Lower leg skin (tissue), 4 donors: ENCODE data around the gene CKB. TPM values are rescaled to one million over a fixed set of nuclear protein-coding genes. Genes with fewer than 3 reads are reported as not detected.

Experiments used
- DNase-seq, 2 donors: peaks; one replicate each; pipeline ENCODE4 v3.0.0-alpha.2; 2019; ENCODE audit warnings: low spot score in 2 of 2
- H3K4me3 ChIP-seq: fragments of 200-600 bp; sonication (generic); 2 replicates; pipeline ENCODE4 v1.5.1; 2017; ENCODE audit warnings: mild to moderate bottlenecking, low read depth; ENCODE audit not compliant: poor library complexity, severe bottlenecking
- CTCF ChIP-seq, 3 donors: fragments of 450-650 bp; IDR thresholded peaks; one replicate each; pipeline ENCODE4 v1.5.1; 2016; ENCODE audit warnings: antibody characterized with exemption in 3 of 3, mild to moderate bottlenecking in 3 of 3, moderate library complexity in 2 of 3
- POLR2A ChIP-seq, 2 donors: fragments of 450-650 bp; IDR thresholded peaks; one replicate each; pipeline ENCODE4 v1.6.1; 2016 to 2017; ENCODE audit warnings: antibody characterized with exemption in 2 of 2, mild to moderate bottlenecking in 1 of 2, moderate library complexity in 1 of 2
- WGBS, 2 donors: methylation state at CpG; one replicate each; pipeline ENCODE4 v1.1.5; 2018; 5-methylcytosine and 5-hydroxymethylcytosine counted together
- intact Hi-C: fragments of 100-400 bp; cut with DNase I; formaldehyde crosslinking; loops from one replicate; pipeline ENCODE4 v1.15.0; 2023; ENCODE audit warnings: low total_unique reads
- total RNA-seq, 4 donors: library from RNA; depleted of rRNA; stranded (reverse); fragments of >200 nt; gene quantifications; one replicate each; pipeline ENCODE4 v1.1.0, GENCODE V29; 2016

The CKB gene
- total RNA-seq, 4 donors from 2014 or later = 168 to 236 (median 214) TPM

DNA sequence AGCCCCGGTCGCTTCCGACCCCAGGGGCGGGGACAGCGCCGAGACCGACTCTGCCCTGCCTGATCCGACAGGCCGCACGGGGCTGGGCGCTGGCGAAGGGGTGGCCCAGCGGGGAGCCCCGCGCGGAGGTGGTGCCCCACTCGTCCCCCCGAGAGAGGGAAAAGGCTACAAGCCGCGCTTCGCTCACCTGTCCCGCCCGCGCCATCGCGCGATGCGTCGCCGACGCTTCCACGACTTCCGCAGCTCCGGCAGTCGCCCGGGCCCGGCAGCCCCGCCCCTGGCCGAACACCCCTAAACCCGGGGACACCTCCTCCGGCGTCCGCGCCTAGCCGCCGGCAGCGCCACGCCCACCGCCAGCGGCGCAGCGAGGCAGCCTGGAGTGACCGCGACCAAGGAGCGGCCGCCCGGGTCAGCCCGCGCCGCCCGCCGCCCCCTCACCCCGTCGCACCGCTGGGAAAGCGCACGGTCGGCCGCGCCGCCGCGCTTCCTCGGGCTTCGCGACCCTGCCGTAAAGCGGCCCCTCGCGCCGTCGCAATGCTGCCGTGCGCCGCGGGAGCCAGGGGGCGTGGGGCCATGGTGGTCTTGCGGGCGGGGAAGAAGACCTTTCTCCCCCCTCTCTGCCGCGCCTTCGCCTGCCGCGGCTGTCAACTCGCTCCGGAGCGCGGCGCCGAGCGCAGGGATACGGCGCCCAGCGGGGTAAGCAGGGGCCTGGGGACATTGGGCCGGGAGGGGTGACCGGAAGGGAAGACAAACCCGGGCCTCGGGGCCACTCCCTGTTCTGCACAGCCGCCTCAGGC is 40.0 kb upstream of the CKB start, which contains the start of the genes BAG5 and COA8:
Gene BAG5, minus strand, starts transcription at position 229 of the 797 bp plus-strand sequence. CDS start 1,493 bp downstream, outside the sequence.
Gene COA8, plus strand, starts transcription at position 532 of the 797 bp plus-strand sequence. Its CDS starts 42 bp downstream, at position 574.
- H3K4me3 ChIP-seq = peak within 1 kb of the TSS; percentile 94
- peak; percentile 70 to 97 for DNase-seq
- intact Hi-C loops = no loop called here
- 0 to 2% methylated on average over 35 to 55 of the region's 109 CpGs for WGBS, 2 donors
- TF ChIP-seq CTCF (IDR thresholded peaks at IDR 0.05) (no peak), POLR2A (IDR thresholded peaks at IDR 0.05) (no peak)

DNA sequence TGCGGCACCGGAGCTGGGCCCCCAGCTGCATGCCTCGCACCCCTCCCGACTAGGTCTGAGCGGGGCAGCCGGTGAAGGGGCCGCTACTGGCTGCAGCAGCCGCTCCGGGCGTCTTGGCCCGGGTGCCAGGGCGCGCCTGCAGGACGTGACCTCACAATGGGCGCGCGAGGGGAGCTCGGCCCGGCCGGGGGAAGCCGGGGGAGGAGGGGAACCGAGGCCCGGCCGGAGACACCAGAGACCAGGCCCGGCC is 39.5 kb upstream of the CKB start:
- intact Hi-C loops = no loop called here
- DNase-seq = no peak
- TF ChIP-seq POLR2A (IDR thresholded peaks at IDR 0.05) = no peak
- H3K4me3 ChIP-seq = peak overlapping the region; percentile 94
- WGBS, 2 donors = 0% methylated on average over 1 to 16 of the region's 25 CpGs

- WGBS, 2 donors = 3% methylated on average over 32 to 33 of the region's 36 CpGs
- intact Hi-C loops = no loop called here
- TF ChIP-seq CTCF (IDR thresholded peaks at IDR 0.05) = no peak
- TF ChIP-seq POLR2A (IDR thresholded peaks at IDR 0.05) = no peak
- DNase-seq = peak; percentile 35 to 90
- H3K4me3 ChIP-seq = peak overlapping the region; percentile 94
Observed at GRCh38 chr14:103561381-103562178, 39.0 kb upstream of the CKB start.

- DNase-seq = no peak
- H3K4me3 ChIP-seq = no peak overlapping the region
- 66 to 67% methylated on average over 8 of the region's 8 CpGs for WGBS, 2 donors
- no peak for TF ChIP-seq CTCF (IDR thresholded peaks at IDR 0.05)
- TF ChIP-seq POLR2A (IDR thresholded peaks at IDR 0.05) = no peak
- intact Hi-C loops = no loop called here
Observed at GRCh38 chr14:103560691-103561090, 38.1 kb upstream of the CKB start.

GRCh38 chr14:103559766-103560165 is 37.1 kb upstream of the CKB start:
- intact Hi-C loops = no loop called here
- TF ChIP-seq CTCF (IDR thresholded peaks at IDR 0.05) (no peak), POLR2A (IDR thresholded peaks at IDR 0.05) (no peak)
- DNase-seq = no peak
- no peak overlapping the region for H3K4me3 ChIP-seq
- WGBS, 2 donors = 67 to 71% methylated on average over 9 of the region's 9 CpGs
